NT2/D1 (cell line): Measurements from ENCODE around the gene KAZN.

Experiments
- DNase-seq: peaks from one replicate; pipeline ENCODE4 v3.0.0-alpha.2; 2011; ENCODE audit warnings: low read depth, low spot score
- H3K27me3 ChIP-seq: 2 replicates; pipeline ENCODE4 v1.6.0; 2011; ENCODE audit warnings: mild to moderate bottlenecking; ENCODE audit not compliant: insufficient read length, insufficient read depth
- H3K36me3 ChIP-seq: 2 replicates; pipeline ENCODE4 v1.6.1; 2011; ENCODE audit warnings: mild to moderate bottlenecking, low read length, mixed read lengths; ENCODE audit not compliant: insufficient read depth, insufficient read length
- H3K4me1 ChIP-seq: 2 replicates; pipeline ENCODE4 v1.5.1; 2011; ENCODE audit not compliant: insufficient read depth, insufficient read length
- H3K4me3 ChIP-seq: 2 replicates; pipeline ENCODE4 v1.5.1; 2011; ENCODE audit warnings: low read depth; ENCODE audit not compliant: insufficient read length
- H3K9ac ChIP-seq: 2 replicates; pipeline ENCODE4 v1.6.0; 2011; ENCODE audit warnings: low read depth; ENCODE audit not compliant: insufficient read length
- H3K9me3 ChIP-seq: 2 replicates; pipeline ENCODE4 v1.5.1; 2011; ENCODE audit warnings: mild to moderate bottlenecking, low read length; ENCODE audit not compliant: insufficient read depth
- SUZ12 ChIP-seq: IDR thresholded peaks from 2 replicates; pipeline ENCODE4 v1.6.1; 2011; ENCODE audit not compliant: insufficient read length, insufficient read depth; ENCODE audit errors: extremely low read depth
- YY1 ChIP-seq: IDR thresholded peaks from 2 replicates; pipeline ENCODE4 v1.6.1; 2011; ENCODE audit not compliant: insufficient read length, insufficient read depth
- ZNF274 ChIP-seq: IDR thresholded peaks from 2 replicates; pipeline ENCODE4 v1.6.1; 2011; ENCODE audit warnings: mild to moderate bottlenecking, low read depth, low read length

The KAZN gene

DNA sequence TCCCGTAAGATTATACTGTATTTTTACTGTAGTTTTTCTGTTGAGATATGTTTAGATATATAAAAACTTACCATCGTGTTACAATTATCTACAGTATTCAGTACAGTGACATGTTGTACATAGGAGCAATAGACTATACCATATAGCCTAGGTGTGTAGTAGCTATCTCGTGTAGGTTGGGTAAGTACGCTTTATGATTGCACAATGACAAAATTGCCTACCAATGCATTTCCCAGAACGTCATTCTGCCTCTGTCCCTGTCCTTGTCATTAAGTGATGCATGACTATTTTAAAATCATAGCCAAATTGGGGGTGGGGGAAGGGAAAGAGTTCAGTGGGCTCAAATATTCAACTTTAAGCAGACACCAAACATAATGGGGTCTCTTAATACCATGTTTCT lies 321.3 kb downstream of the KAZN start:
- H3K36me3 ChIP-seq, result no peaks in the 10 kb centered on the region
- peaks cover 9% of the 10 kb centered on the region for H3K4me1 ChIP-seq
- no peaks in the 10 kb centered on the region for H3K9me3 ChIP-seq
- peaks cover 4% of the 10 kb centered on the region for H3K27me3 ChIP-seq
- DNase-seq, result no peak
- TF ChIP-seq ZNF274 (no peak), SUZ12 (no peak), YY1 (no peak)
- H3K9ac ChIP-seq, result no peak overlapping the region
- H3K4me3 ChIP-seq, result no peak overlapping the region

DNA sequence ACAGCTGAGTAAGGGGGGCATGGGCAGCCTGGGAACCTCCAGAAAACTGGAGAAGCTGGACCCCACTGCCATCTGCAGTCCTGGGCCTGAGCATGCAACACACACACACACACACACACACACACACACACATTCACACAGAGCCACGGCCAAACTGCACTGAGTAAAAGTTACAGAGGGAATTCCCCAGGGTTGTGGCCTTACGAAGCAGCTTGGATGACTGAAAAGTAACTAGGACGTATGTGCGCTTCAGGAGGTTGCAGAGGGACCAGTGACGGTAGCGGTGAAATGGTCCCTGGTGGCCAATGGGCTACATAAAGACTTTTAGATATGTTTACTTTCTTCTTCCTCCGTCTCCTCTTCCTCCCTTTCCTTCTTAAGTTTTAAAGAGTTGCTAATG lies 322.6 kb downstream of the KAZN start:
- peaks cover 9% of the 10 kb centered on the region for H3K4me1 ChIP-seq

DNA sequence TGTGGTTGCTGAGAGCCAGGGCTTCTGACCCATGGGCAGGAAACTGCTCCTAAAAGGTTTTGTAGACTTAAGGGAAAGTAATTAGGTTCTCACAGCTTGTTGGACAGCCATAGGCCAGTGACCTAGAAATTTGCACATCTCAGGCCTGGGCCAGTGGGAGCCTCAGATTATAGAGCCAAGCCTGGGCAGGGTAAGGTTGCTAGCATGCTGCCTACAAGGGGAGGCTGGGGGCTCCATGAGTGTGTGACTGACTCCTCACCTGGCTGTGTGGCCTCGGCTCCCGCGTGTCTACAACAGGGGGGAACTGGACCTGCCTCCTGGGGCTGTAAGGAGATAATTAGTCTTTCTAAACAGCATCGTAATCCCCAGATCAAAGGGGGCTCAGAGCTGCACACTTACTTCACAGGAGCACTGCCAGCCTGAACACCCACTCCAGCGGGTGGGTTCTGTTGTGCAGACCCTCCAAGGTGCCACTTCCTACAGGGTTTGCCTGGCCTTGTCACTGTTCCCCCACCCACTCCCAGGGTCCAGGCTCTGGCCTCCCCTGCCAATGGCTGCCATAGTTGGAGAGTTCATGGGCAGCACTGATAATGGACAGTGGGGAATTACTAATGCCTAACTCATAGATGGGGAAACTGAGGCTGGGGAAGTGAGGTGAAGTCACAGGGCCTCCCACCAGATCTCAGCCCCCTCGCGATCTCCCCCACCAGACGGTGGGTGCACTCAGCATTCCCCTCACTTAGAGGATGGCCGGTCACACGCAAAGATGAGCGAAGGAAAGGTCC lies 324.6 kb downstream of the KAZN start:
- peak overlapping the region; percentile 24 for H3K4me3 ChIP-seq
- H3K27me3 ChIP-seq, result peaks cover 6% of the 10 kb centered on the region
- DNase-seq, result no peak
- peak overlapping the region; percentile 21 for H3K9ac ChIP-seq
- peaks cover 9% of the 10 kb centered on the region for H3K4me1 ChIP-seq
- TF ChIP-seq SUZ12 (no peak), YY1 (no peak), ZNF274 (no peak)
- no peaks in the 10 kb centered on the region for H3K36me3 ChIP-seq
- H3K9me3 ChIP-seq, result no peaks in the 10 kb centered on the region

More for the DNA sequence above, 322.6 kb downstream of the KAZN start:
- peaks cover 6% of the 10 kb centered on the region for H3K27me3 ChIP-seq
- no peaks in the 10 kb centered on the region for H3K36me3 ChIP-seq
- H3K4me3 ChIP-seq, result no peak overlapping the region
- H3K9me3 ChIP-seq, result no peaks in the 10 kb centered on the region
- no peak overlapping the region for H3K9ac ChIP-seq
- TF ChIP-seq SUZ12, result no peak
- no peak for TF ChIP-seq YY1
- no peak for TF ChIP-seq ZNF274
- DNase-seq, result no peak

DNA sequence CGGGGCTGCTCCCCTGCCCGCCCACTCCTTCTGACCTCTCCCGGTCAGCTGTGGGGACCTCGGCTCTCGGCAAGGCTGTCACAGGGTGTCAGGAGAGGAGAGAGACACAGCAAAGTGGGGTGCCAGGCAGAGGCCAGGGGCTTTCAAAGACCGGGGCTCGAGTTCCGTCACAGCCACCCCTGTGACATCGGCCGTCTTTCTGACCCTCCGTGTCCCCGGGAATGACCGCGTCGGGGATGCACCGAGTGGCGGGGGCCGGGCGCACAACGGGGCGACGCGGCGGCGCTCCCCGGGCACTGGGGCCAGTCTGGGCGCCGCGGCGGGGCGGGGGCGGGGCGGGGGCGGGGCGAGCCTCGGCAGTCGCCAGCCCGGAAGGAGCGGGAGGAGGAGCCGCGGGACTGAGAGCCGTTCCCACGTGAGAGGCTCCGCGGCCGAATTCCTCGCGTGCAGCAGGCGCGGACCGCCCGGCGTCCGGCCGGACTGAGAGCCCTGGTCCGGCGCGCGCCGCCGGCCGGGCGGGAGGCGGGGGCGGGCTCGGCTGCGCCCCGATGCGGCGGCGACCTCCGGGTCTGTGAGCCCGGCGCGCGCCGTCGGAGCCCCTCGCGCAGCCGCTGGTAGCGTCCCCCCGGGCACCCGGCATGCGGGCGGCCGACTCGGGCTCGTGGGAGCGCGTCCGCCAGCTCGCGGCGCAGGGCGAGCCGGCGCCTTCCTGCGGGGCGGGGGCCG lies 325.4 kb downstream of the KAZN start:
- TF ChIP-seq ZNF274 (no peak), SUZ12 (no peak), YY1 (no peak)
- no peaks in the 10 kb centered on the region for H3K9me3 ChIP-seq
- H3K4me3 ChIP-seq, result peak overlapping the region; percentile 53
- peaks cover 1% of the 10 kb centered on the region for H3K36me3 ChIP-seq
- no peak for DNase-seq
- H3K27me3 ChIP-seq, result peaks cover 6% of the 10 kb centered on the region
- peaks cover 11% of the 10 kb centered on the region for H3K4me1 ChIP-seq
- peak overlapping the region; percentile 61 for H3K9ac ChIP-seq

DNA sequence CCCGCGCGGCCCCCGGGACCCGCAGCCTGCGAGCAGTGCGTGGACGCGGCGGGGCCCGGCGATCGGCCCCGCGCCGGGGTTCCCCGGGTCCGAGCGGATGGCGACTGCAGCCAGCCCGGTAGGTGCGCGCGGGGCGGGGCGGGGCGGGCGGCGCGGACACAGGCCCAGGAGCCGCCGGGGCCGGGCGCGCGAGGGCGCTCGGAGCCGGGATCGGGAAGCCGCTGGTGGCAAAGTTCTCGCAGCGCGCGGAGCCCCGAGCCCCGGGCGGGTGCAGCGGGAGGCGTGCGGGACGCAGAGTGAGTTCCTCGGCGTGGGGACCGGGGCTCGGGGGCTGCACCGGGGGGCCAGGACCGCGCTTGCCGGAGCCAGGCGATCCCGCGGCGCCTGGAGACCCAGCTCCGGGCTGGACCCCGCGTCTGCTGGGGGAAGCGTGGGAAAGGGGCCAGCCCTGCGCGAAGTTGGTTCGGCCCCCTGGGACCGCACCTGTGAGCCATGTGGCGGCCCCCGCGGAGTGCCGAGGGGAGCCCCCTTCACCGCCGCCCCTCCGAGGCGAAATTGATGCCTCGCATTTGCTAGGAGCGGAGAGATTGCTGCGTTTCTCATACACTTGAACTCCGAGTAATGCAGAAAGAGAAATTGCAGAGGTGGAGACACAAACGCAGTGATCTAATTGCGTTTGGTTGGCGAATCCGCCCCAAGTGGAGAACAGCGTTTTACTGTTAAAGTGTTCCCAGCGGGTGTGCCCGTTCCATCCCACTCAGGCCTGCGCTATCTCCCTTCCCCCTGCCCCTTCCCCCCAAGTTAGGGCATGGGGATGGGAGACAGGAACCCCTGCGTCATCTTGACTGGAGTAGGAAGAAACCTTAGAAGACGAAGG lies 326.2 kb downstream of the KAZN start:
- TF ChIP-seq SUZ12 (no peak), YY1 (no peak), ZNF274 (no peak)
- H3K4me3 ChIP-seq, result peak overlapping the region; percentile 53
- H3K9ac ChIP-seq, result peak overlapping the region; percentile 72
- H3K27me3 ChIP-seq, result peaks cover 6% of the 10 kb centered on the region
- no peaks in the 10 kb centered on the region for H3K9me3 ChIP-seq
- H3K36me3 ChIP-seq, result peaks cover 2% of the 10 kb centered on the region
- H3K4me1 ChIP-seq, result peaks cover 11% of the 10 kb centered on the region
- DNase-seq, result no peak

DNA sequence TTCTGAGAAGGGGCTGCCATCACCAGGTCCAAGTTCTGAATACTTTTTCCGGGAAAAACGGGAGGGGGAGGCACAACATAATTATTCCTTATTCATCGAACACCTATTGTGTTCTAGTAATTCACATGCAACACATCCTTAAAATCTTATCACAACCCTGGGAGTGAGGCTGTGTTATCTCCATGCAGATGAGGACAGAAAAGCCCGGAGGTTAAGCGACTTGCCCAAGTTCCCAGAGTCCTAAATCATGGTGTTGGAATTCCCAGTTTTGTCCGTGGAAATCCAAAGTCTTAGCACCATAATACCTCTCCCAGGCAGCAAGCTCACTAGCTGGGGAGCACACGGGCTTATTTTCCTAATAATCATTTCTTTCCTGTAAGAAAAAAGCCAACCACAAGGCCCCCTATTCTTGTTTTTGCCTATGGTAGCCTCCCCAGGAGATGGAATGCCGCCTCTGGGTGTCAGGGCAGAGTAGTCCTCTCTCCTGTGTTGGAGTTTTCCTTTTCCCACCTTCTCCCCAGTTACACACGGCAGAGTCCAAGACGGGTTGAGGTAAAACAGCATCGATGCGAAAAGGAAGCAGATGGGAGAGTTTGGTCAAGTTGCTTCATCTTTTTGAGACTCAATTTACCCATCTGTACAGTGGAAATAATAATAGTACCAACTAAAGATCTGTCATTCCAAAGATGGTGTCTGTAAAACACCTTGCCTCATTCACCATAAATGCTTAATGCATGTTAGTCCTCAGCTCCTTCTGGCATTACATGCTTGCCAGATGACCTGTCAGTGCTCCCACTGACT lies 327.1 kb downstream of the KAZN start:
- TF ChIP-seq ZNF274 (no peak), SUZ12 (no peak), YY1 (no peak)
- Histone ChIP-seq H3K4me1 (peaks cover 11% of the 10 kb centered on the region), H3K4me3 (peak overlapping the region; percentile 53), H3K36me3 (peaks cover 4% of the 10 kb centered on the region), H3K9me3 (no peaks in the 10 kb centered on the region), H3K27me3 (peaks cover 6% of the 10 kb centered on the region), H3K9ac (peak overlapping the region; percentile 72)
- no peak for DNase-seq
